NCI-H82 (cell line): ENCODE data around the gene KREMEN1.

Experiments
- DNase-seq: peaks from one replicate; lab custom pipeline; 2025; lab: John Stamatoyannopoulos, UW

Gene KREMEN1

DNA sequence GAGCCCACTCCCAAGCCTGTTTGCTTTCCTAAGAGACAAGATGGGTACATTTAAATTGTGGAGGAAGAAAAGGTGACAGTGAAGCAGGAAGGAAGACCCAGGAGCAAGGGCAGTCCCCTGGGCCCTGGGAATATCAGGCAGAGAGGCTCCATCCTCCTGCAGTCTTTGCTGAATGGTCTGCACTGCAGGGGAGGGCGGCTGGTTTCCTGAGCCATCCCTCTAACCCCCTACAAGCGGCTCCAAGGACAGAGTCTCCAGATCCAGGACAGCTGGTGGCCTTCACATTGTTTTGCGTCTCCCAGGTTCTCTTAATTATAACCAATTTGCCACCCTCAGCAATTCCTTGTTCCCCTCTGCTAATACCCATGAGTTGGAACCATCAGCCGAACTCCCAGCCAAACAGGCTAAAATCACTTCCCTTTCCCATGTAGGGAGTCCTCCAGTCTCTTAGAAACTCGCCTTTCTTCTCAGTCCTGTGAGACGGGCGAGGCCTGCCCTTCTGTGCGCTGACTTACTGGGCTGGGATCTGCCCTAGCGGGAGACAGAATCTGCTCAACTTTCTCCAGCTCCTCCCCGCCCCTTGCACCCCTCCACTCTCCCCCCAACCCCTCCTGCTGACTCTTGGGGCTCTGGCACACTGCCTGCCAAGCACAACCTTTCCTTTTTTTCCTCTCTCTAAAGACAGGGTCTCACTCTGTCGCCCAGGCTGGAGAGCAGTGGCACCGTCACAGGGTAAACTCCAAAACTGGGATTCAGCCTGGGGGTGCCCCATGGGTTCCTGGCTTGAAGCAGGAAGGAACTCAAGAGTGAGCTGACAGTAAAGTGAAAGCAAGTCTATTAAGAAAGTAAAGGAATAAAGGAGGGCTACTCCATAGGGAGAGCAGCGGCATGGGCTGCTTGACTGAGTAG lies 79.5 kb downstream of the KREMEN1 start:
- no peak for DNase-seq

DNA sequence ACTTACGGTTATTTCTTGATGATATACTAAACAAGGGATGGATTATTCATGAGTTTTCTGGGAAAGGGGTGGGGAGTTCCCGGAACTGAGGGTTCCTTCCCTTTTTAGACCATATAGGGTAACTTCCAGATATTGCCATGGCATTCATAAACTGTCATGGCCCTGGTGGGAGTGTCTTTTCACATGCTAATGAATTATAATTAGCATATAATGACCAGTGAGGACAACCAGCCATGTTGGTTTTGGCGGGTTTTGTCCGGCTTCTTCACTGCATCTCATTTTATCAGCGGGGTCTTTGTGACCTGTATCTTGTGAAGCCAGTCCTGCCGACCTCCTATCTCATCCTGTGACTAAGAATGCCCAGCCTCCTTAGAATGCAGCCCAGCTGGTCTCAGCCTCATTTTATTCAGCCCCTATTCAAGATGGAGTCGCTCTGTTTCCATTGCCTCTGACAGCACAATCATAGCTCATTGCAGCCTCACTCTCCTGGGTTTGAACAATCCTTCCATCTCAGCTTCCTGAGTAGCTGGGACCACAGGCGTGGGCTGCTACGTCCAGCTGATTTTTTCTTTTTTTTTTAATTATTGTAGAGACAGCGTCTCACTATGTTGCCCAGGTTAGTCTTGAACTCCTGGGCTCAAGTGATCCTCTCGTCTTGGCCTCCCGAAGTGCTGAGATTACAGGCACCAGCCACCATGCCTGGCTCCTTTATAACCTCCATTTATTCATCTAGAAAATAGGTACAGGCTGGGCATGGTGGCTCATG lies 80.3 kb downstream of the KREMEN1 start:
- no peak for DNase-seq

DNA sequence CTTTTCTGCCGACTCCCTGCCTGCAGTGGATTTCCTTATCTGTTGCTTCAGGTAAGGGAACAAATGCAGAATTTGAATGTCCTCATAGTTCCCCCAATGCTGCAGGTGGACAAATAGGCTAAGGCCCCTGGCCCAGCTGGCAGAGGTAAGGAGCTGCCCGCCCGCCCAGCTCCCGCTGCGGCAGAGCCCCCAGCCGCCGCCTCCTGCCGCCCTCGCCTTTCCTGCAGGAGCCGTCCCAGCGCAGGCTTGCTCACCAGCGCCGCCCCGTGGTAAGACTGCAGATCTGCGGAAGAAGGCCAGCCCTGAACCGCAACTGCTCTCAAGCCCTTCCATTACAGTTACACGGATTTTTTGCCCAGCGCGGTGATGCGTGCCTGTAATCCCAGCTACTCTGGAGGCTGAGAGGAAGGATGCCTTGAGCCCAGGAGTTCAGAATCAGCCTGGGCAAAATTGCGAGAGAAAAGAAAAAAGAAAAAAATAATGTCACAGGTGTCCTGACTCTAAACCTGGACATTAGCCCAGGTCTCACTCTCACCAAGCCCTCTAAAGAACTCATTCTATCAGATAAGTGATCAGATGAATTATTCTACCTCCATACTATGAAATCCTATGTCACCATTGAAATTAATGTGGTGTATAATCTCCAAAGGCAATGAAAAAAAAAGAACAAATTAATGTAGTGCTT lies 81.7 kb downstream of the KREMEN1 start:
- peak; percentile 85 for DNase-seq

DNA sequence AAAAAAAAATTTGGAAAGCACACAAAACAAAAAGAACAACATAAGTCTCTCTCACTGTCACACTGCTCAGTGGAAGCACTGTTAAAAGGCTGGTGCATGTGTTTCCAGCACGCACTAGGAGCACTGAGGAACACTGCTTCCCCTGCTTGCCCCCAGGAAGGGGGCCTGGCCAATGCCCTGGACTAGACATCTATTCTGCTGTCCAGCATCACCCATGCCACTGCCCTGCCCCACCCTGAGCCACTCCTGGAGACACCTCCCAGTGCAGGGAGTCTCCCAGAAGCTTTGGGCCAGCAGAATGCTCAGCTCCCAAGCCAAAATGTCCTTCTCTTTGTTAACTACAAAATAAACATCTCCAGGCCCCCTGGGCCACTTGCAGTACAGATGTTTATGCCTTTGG lies 83.1 kb downstream of the KREMEN1 start:
- no peak for DNase-seq

DNA sequence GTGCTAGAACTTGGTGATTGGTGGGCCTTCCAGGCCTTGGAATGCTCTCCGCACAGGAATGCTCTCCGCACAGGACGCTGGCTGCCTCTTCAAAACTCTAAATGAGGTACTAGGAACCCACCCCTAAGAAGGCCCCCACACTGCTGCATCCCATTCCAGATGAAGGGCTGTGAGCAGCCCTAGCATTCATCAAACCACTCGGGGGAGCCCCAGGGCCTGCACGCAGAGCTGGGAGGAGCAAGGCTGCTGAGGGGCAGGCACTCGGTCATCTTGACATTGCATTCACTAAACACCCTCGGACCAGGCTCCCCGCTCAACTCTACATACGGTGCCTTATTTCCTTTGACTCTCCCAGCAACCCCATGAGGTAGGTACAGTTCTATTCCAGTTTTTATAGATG lies 83.7 kb downstream of the KREMEN1 start:
- no peak for DNase-seq

DNA sequence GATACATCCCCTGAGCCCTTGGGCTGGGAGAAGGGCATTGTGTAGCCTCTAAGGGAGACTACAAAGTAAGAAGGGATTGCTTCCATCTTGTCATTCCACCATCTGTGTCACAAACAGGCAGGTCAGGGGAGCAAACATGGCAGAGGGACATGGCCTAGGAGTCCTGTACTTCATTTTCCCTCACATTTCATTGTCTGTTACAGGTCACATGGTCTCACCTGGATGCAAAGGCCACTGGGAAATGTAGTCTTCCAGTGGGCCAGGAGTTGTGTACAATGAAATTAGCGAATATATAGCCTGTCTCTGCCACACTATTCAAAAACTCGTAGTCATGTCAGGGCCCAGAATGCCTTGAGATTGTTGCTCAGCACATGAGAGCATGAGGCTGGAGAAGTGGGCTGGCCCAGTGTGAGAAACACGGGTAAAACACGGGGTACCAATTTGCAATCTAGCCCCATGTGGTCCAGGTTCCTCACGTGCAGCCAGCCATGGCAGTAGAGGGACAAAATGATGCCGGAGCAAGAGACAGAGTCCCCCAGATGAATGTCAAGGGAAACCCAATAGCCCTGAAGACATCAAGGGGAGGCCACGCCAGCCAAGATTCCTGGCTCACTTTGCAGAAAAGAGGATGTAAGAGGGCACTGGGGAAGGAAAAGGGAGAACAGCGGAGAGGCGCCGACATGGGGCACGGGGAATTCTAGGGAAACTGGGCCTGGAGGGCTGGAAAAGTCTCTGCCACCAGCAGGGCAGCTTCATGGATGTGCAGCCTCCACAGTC lies 85.1 kb downstream of the KREMEN1 start:
- peak; percentile 31 for DNase-seq

DNA sequence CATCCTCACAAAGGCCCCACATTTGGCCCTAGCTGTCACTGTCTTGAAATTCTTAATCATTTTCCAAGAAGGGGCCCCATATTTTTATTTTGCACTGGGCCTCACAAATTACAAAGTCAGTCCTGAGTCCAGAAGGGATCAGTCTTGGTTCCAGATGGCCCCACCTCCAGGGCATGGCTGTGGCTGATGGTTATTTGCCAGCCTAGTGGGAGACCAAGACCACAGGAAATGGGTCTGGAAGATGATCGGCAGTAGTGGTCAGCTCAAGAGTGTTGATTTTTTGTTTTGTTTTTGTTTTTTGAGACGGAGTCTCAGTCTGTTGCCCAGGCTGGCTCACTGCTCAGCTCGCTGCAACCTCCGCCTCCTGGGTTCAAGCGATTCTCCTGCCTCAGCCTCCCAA lies 85.7 kb downstream of the KREMEN1 start:
- DNase-seq: no peak

DNA sequence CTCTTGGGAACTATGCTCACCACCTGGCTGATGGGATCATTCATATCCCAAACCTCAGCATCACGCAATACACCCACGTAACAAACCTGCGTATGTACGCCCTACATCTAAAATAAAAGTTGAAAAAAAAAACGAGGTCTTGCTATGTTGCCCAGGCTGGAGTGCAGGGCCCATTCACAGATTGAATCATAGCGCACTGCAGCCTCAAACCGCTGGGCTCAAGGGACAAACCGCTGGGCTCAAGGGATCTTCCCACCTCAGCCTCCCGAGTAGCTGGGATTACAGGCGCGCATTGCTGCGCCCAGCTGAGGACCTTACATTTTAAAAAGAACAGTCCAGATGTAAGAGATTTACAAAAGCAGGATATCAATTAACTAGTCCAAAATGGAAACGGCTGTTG lies 91.0 kb downstream of the KREMEN1 start:
- no peak for DNase-seq

DNA sequence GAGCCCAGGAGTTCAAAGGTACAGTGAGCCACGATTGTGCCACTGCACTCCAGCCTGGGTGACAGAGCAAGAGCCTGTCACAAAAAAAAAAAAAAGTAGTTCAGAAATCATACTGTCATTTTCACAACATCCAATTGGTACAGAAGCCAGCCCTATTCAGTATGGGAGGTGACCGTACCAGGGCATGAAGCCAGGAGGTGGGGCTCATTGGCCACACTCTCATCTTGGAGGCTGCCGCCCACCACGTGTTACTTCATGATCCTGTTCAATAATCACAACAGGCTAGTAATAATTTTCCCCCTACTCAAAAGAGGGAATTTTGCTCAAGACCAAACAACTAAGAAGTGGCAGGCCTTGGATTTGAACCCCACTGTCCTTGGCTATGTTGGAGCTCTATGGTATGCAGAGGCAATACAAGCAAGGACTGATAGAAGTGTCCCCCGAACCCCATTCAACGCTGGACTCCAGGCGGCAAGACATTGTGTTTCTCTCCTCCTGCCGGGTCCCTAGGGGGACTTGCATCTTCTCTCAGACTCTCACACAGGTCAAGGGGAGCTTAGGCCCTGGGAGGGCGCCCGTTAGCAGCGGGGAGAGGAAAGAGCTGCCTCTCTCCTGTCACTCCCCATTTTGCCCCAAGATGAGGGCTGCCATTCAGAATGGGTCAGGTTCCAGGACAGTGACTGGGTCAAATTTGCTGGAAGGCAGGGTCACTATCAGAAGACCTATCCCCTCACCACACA lies 92.7 kb downstream of the KREMEN1 start:
- DNase-seq: no peak

DNA sequence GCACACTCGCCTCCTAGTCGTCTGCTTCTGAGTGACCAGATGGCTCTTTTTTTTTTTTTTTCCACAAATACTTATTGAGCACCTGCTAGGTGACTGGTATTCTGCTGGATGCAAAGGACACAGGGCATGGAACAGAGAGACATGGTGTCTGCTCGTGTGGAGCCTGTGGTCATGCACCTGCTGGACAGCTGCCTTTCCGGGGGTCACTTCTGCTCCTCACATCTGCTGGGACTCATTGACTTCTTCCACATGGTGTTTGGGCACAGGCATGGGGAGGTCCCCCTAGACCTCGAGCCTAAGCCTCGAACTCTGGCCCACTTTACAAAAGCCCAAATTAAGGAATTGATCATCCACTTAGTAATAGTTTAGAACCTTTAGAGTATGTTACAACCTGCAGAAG lies 93.3 kb downstream of the KREMEN1 start:
- no peak for DNase-seq

DNA sequence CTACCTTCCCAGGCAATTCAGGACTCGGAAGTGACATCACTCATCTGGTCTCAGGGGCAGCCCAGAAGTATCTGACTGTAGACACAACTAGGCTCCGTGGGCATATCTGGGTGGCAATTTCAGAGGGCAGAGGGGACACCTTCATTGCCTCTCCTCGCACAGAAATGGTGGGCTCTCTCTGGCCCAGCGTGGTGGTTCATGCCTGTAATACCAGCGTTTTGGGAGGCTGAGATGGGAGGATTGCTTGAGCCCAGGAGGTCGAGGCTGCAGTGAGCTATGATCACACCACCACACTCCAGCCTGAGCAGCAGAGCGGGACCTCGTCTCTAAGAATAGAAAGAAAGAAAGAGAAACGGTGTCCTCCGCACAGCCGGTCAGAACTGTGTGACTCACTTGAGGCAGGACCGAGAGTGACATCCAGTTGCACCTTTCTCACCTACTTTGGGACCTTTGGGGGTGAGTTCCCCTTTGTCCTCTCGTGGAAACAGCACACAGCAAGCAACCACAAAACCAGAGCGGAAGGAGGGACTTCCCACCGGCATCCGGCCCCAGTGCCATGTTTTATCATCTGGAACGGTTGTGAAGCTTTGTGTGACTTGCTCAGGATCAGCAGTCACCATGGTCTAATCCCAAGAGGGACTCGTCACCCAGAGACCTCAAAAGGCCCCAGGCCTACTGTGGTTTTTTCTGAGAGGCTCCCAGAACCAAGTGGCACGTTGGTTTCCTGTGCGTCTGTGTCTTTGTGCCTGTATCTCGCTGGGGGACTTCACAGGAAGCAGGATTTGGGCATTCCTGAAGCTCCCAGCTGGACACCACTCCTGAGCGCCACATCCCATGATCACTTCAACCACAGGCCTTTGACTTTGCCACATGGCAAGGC lies 94.4 kb downstream of the KREMEN1 start:
- no peak for DNase-seq

DNA sequence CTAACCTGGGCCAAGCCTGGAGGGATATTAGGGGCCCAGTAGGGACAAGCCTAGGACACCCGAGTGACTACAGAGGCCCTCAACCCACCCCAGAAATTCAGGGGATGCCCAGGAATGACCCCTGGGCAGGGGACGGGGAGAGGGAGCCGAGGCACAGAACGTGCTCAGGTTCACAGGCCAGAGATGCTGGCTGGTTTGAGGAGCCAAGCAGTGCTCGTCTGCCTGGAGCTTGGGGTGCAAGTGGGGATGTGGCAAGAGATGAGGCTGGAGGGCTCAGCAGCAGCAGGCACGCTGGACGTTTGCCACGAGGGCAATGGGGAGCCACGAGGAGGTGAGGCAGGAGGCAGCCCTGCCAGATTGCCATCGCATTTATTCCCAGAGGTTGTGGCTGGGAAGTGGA lies 98.9 kb downstream of the KREMEN1 start:
- no peak for DNase-seq

DNA sequence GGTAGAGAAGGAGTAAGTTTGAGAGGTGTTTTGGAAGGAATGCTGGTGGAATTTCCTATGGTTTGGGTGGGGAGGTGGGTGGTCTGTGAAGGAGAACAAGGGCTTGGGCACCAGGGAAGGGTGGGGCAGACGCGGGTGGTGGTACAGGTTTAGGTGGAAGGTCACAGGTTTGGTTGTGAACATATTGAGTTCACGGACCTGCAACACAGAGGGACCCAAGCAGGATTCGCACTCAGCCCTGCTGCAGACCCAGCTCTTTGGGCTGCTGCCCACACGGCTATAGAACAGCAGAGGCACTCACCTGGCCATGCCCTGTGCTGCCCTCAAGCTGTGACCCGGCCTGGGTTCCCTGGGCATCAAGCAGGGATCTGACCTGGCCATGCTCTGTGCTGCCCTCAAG lies 99.4 kb downstream of the KREMEN1 start:
- DNase-seq: no peak

DNA sequence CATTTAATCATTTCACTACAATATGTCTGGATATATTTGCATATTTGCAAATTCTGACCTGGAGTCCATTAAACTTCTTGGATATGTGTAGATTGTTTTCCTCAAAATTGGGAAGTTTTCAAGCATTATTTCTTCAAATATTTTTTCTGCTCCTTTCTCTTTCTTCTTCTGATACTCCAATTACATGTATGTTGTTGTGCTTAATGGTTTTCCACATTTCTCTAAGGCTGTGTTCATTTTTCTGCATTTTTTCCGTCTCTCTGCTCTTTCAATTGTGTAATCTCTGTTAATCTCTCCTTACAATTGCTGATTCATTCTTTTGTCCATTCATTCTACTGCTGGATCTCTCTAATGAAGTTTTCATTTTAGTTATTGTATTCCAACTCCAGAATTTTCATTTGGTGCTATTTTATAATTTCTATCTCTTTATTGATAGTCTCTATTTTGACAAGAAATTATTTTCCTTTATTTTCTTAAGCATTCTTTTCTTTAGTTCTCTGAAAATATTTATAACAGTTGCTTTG lies 102.5 kb downstream of the KREMEN1 start:
- DNase-seq: no peak

DNA sequence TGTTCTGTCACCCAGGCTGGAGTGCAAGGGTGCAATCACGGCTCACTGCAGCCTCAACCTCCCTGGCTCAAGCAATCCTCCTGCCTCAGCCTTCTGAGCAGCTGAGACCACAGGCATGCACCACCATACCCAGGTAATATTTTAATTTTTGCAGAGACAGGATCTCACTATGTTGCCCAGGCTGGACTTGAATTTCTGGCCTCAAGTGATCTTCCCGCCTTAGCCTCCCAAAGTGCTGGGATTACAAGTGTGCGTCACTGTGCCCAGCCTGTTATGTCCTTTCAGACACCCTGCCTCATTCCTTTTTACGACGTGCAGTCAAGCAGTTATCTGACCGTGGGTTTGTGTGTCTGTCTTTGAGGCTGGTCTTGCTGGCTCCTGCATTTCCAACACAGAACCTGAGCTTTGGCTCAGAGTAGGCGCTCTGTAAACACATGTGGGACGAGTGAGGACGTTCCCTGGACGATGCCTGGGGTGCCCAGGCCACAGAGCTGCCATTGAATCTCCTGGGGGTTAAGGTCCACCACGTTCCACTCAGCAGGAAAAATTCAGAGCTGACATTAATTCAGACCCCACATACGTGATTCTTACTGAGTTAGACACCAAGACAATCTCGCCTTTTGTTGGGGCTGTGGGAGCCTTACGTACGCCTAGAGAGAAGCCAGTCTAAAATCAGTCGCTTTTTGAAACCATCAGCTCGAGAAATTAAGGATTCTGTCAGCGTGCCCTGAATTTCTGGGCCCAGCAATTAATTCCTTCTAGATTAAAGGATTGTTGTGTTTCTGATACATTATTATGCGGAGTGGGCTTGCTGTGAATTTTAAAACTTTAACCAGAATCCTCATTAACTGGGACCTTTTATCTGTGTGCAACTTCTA lies 111.4 kb downstream of the KREMEN1 start:
- DNase-seq: no peak

DNA sequence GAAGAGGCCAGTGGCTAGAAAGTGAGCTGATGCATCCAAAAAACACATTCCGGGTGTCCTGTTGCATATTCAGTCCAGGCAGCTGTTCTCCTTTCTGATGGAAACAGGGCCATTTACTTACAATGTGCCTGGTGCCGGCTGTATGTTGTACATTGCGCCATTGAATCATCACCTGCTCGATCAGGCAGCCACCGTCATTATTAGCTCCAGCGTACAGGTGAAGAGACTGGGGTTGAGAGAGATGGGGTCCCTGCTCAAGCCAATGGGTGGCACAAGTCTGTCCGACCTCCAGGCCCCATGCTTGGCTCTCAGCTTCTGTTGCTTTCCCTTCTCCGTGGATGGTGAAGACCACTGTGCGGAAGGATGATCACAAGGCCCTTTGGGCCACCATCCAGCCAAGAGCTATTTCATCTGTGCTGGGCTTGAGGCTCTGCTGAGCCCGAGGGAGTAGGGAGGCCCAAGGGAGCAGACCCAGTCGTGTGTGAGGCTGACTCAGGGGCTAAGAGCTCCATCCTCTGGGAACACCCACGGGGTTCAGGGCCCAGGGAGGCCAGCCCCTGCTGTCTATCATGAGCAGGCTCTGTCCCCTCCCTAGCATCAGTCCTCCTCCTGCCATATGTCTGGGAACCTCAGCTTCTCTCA lies 112.1 kb downstream of the KREMEN1 start:
- DNase-seq: no peak

DNA sequence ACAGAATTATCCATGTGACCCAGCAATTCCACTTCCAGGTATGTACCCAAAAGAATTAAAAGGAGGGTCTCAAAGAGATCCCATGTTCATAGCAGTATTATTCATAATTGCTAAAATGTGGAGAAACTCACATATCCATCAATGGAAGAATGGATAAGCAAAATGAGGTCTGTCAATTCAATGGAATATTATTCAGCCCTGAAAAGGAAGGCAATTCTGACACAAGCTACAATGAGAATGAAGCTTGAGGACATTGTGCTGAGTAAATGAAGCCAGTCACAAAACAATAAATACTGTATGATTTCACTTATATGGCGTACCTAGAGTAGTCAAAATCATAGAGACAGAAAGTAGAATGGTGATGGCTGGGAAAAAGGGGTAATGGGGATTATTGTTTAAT lies 113.5 kb downstream of the KREMEN1 start:
- no peak for DNase-seq

DNA sequence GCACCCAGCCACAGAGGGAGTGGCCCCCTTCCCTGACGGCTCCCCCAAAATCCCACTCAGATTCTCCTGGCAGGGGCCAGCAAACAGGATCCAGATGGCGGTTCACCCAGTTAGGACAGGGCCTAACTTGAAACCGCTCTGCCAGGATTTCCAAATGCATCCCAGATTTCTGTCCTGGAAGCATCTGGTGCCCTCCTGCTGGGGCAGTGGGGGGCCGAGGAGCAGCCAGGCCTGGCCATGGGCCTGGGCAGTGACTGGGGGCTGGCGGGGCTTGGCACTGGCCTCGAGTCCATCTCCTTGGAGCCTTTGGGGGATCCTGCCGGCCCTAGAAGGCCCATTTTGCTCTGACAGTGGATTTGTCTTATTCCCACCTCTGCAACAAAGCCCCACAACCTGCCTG lies 115.0 kb downstream of the KREMEN1 start:
- DNase-seq: no peak
